Left ventricle myocardium inferior (tissue), 1 donor: ENCODE results near the gene DOCK9. TPM values are rescaled to one million over a fixed set of nuclear protein-coding genes. Genes with fewer than 3 reads are reported as not detected.

Source experiments
- DNase-seq: peaks from one replicate; pipeline ENCODE4 v3.0.0-alpha.2; 2020
- H3K27ac ChIP-seq: fragments of 200-600 bp; replicated peaks from 2 replicates; pipeline ENCODE4 v1.8.0; 2021
- H3K27me3 ChIP-seq: fragments of 200-600 bp; 2 replicates; pipeline ENCODE4 v1.8.0; 2021; ENCODE audit warnings: low read depth
- H3K36me3 ChIP-seq: fragments of 200-600 bp; 2 replicates; pipeline ENCODE4 v1.8.0; 2021
- H3K4me1 ChIP-seq: fragments of 200-600 bp; 2 replicates; pipeline ENCODE4 v1.8.0; 2021
- H3K4me3 ChIP-seq: fragments of 200-600 bp; 2 replicates; pipeline ENCODE4 v1.8.0; 2021; ENCODE audit warnings: mild to moderate bottlenecking, moderate library complexity
- H3K9me3 ChIP-seq: fragments of 200-600 bp; replicated peaks from 2 replicates; pipeline ENCODE4 v1.8.0; 2021
- CTCF ChIP-seq: fragments of 200-600 bp; IDR thresholded peaks from 2 replicates; pipeline ENCODE4 v1.8.0; 2021; ENCODE audit warnings: antibody characterized with exemption, mild to moderate bottlenecking, borderline replicate concordance
- intact Hi-C: fragments of 100-400 bp; cut with micrococcal nuclease; formaldehyde crosslinking; loops from one replicate; pipeline ENCODE4 v1.11.0; 2022
- total RNA-seq: library from RNA; stranded (reverse); fragmentation: NEBNext Ultra II Directional; extraction: Animal tissue kit (Norgen Biotek cat#: 25700); gene quantifications from one replicate; pipeline ENCODE4 v1.2.1, GENCODE V29; 2021
- donor health status: DM: no; HTN: yes; CAD: no; lungs with severe emphysema.

Gene DOCK9
- total RNA-seq, 1 donor from 2014 or later: 36.8 TPM

- H3K4me1 ChIP-seq: peaks cover 17% of the 10 kb centered on the region
- H3K27me3 ChIP-seq: no peaks in the 10 kb centered on the region
- peaks cover 23% of the 10 kb centered on the region for H3K36me3 ChIP-seq
- TF ChIP-seq CTCF: no peak
- no peaks in the 10 kb centered on the region for H3K9me3 ChIP-seq
- H3K4me3 ChIP-seq: no peak overlapping the region
- H3K27ac ChIP-seq: peak overlapping the region; percentile 31
- intact Hi-C loops: loop anchor here (5.0 kb wide), 1 partner anchor 189 kb away; no protein-coding TSS in a partner anchor
- no peak for DNase-seq
These were observed 134.4 kb downstream of the DOCK9 start for GRCh38 chr13:98843482-98843877.

- H3K27ac ChIP-seq: peak overlapping the region; percentile 31
- DNase-seq: peak; percentile 48
- intact Hi-C loops: loop anchor here (5.0 kb wide), 1 partner anchor 189 kb away; no protein-coding TSS in a partner anchor
- H3K36me3 ChIP-seq: peaks cover 22% of the 10 kb centered on the region
- H3K4me3 ChIP-seq: no peak overlapping the region
- H3K27me3 ChIP-seq: no peaks in the 10 kb centered on the region
- peak; percentile 93 for TF ChIP-seq CTCF
- peaks cover 17% of the 10 kb centered on the region for H3K4me1 ChIP-seq
- no peaks in the 10 kb centered on the region for H3K9me3 ChIP-seq
These were observed 134.9 kb downstream of the DOCK9 start for GRCh38 chr13:98842858-98843481.

- Histone ChIP-seq H3K36me3 (peaks cover 27% of the 10 kb centered on the region), H3K4me1 (peaks cover 17% of the 10 kb centered on the region), H3K4me3 (no peak overlapping the region), H3K9me3 (no peaks in the 10 kb centered on the region), H3K27me3 (no peaks in the 10 kb centered on the region), H3K27ac (no peak overlapping the region)
- TF ChIP-seq CTCF: no peak
- intact Hi-C loops: loop anchor here (5.0 kb wide), 1 partner anchor 190 kb away; no protein-coding TSS in a partner anchor
- no peak for DNase-seq
These were observed 135.8 kb downstream of the DOCK9 start for GRCh38 chr13:98842070-98842469.

GRCh38 chr13:98839856-98840769 is 137.8 kb downstream of the DOCK9 start:
- TF ChIP-seq CTCF: peak; percentile 93
- intact Hi-C loops: loop anchor here (5.0 kb wide), 1 partner anchor 192 kb away; no protein-coding TSS in a partner anchor
- peak; percentile 60 for DNase-seq

GRCh38 chr13:98838776-98839175 is 139.1 kb downstream of the DOCK9 start:
- no peak for TF ChIP-seq CTCF
- no peak for DNase-seq
- no peaks in the 10 kb centered on the region for H3K9me3 ChIP-seq
- intact Hi-C loops: no loop called here
- H3K27me3 ChIP-seq: no peaks in the 10 kb centered on the region
- H3K36me3 ChIP-seq: peaks cover 21% of the 10 kb centered on the region
- no peak overlapping the region for H3K27ac ChIP-seq
- peaks cover 23% of the 10 kb centered on the region for H3K4me1 ChIP-seq
- H3K4me3 ChIP-seq: no peak overlapping the region

More at GRCh38 chr13:98839856-98840769, 137.8 kb downstream of the DOCK9 start:
- Histone ChIP-seq H3K9me3 (no peaks in the 10 kb centered on the region), H3K4me1 (peaks cover 19% of the 10 kb centered on the region), H3K4me3 (no peak overlapping the region), H3K27me3 (no peaks in the 10 kb centered on the region), H3K27ac (no peak overlapping the region), H3K36me3 (peaks cover 27% of the 10 kb centered on the region)
